ENCODE measurements around the gene ISCU. TPM values are rescaled to one million over a fixed set of nuclear protein-coding genes. Genes with fewer than 3 reads are reported as not detected.
"Not testable (repeated sequence)": the region's sequence is repeated elsewhere in the genome, so short reads cannot be mapped to it uniquely, and the experiment has no call there.

Gene ISCU
- total RNA-seq, 3 donors from 2014 or later, result 62.6 to 90.1 (median 78.7) TPM

DNA sequence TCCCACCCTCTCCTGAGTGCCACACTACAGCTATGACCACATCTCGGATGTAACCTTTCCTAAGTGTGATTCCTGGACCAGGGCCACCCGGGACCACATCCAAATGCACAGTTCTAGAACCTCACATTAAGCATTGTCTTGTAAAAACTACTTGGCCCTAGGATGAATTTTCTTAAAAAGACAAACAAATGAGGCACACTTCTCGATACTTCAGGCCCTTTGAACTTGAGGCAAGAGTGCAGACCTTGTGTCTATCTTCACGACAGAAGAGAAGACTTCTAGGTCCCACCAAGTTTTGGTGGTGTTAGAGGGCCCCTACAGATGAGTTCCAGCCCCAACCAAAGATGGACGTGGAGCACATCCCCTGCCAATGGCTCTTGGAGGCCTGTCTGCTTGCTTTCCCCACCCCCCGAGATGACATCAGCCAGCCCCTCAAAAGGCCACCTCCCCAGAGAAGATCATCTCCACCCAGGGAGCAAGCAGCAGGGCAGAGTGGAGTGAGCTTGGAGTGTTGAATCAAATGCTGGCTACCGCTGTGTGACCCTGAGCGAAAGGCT, 9.3 kb downstream of the ISCU start:
- ATAC-seq (no peak), DNase-seq (no peak)
- no peaks in the 10 kb centered on the region for H3K9me3 Mint-ChIP-seq

DNA sequence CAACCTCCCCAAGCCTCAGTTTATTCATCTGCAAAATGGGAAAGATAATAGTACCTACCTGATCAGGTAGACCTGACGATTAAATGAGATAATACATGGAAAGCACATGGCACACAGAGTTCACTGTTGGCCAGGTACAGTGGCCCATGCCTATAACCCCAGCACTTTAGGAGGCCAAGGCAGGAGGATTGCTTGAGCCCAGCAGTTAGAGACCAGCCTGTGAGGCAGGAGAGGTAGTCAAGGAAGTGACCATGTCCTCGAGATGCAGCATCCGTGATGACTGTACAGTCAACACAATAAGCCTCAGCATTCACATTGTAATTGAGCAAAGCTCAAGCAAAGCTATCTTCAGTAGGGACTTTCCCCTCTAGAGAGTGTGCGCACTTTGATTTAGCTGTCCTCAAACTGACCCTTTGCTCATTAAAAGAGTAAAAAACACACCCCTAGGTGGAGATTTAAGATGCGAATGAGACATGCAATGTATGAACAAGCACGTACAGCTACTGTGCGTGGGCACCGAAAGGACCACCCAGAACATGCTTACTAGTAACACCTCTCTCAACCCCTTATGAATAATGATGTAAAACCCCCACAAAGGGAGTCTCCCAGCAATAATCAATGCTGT, 9.9 kb downstream of the ISCU start:
- ATAC-seq (no peak), DNase-seq (no peak)
- no peak overlapping the region for H3K4me3 Mint-ChIP-seq
- H3K9me3 Mint-ChIP-seq, result no peaks in the 10 kb centered on the region
- H3K4me1 Mint-ChIP-seq (ENCODE audit: low read depth), result peaks cover 84% of the 10 kb centered on the region
- peaks cover 26% of the 10 kb centered on the region for H3K36me3 Mint-ChIP-seq (ENCODE audit: insufficient read depth)
- no peaks in the 10 kb centered on the region for H3K27me3 Mint-ChIP-seq (ENCODE audit: low read depth)

More for the DNA sequence above, 9.3 kb downstream of the ISCU start:
- no peaks in the 10 kb centered on the region for H3K27me3 Mint-ChIP-seq (ENCODE audit: low read depth)
- H3K4me3 Mint-ChIP-seq, result no peak overlapping the region
- H3K36me3 Mint-ChIP-seq (ENCODE audit: insufficient read depth), result peaks cover 31% of the 10 kb centered on the region
- peaks cover 86% of the 10 kb centered on the region for H3K4me1 Mint-ChIP-seq (ENCODE audit: low read depth)

DNA sequence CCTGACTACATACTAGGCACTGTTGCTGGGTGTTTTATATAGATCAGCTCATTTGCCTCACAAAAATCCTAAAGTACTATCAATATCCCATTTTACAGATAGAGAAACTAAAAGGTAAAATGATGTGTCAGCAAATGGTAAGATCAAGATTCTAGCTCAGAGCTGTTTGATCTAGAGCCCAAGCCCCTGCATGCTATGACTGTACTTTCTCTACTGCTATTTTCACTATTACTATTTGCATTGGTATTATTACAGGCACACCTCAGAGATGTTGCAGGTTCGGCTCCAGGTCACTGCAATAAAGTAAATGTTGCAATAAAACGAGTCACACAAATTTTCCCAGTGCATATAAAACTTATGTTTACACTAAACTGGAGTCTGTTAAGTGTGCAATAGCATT, 10.9 kb downstream of the ISCU start:
- Mint-ChIP-seq H3K9me3 (no peaks in the 10 kb centered on the region), H3K27me3 (ENCODE audit: low read depth) (no peaks in the 10 kb centered on the region), H3K4me1 (ENCODE audit: low read depth) (peaks cover 73% of the 10 kb centered on the region), H3K4me3 (no peak overlapping the region), H3K36me3 (ENCODE audit: insufficient read depth) (peaks cover 17% of the 10 kb centered on the region)
- DNase-seq, result no peak
- ATAC-seq, result peak; percentile 68 to 72

DNA sequence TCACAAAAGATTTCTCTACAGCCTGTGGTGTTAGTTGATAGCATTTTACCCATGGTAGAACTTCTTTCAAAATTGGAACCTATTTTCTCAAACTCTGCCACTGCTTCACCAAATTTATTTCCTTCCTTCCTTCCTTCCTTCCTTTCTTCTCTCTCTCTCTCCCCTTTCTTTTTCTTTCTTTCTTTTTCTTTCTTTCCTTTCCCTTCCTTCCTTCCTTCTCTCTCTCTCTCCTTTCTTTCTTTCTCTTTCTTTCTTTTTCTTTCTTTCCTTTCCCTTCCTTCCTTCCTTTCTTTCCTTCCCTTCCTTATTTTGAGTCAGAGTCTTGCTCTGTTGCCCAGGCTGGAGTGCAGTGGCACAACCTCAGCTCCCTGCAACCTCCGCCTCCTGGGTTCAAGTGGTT, 11.9 kb downstream of the ISCU start:
- ATAC-seq; H3K9me3 Mint-ChIP-seq; H3K4me3 Mint-ChIP-seq; H3K27me3 Mint-ChIP-seq (ENCODE audit: low read depth); H3K36me3 Mint-ChIP-seq (ENCODE audit: insufficient read depth); DNase-seq: not testable (repeated sequence)
- peaks cover 64% of the 10 kb centered on the region for H3K4me1 Mint-ChIP-seq (ENCODE audit: low read depth)

DNA sequence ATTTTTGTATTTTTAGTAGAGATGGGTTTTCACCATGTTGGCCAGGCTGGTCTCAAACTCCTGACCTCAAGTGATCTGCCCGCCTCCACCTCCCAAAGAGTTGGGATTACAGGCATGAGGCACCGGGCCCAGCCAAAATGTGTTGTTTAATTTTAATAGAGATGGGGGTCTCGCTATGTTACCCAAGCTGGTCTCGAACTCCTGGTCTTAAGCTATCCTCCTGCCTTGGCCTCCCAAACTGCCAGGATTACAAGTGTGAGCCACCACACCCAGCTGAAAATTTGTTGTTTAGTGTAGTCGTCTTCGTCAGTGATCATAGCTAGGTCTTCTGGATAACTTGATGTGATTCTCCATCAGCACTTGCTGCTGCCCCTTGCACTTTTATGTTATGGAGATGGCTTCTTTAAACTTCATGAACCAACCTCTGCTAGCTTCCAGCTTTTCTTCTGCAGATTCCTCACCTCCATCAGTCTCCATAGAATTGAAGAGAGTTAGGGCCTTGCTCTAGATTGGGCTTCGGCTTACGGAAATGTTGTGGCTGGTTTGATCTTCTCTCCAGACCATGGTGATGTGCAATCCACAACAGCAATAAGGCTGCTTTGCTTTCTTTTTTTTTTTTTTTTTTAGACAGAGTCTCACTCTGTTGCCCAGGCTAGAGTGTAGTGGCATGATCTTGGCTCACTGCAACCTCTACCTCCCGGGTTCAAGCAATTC, 13.0 kb downstream of the ISCU start:
- Mint-ChIP-seq H3K9me3 (peaks cover 5% of the 10 kb centered on the region), H3K36me3 (ENCODE audit: insufficient read depth) (peaks cover 3% of the 10 kb centered on the region), H3K27me3 (ENCODE audit: low read depth) (no peaks in the 10 kb centered on the region), H3K4me3 (no peak overlapping the region), H3K4me1 (ENCODE audit: low read depth) (peaks cover 54% of the 10 kb centered on the region)
- ATAC-seq (no peak), DNase-seq (no peak)

DNA sequence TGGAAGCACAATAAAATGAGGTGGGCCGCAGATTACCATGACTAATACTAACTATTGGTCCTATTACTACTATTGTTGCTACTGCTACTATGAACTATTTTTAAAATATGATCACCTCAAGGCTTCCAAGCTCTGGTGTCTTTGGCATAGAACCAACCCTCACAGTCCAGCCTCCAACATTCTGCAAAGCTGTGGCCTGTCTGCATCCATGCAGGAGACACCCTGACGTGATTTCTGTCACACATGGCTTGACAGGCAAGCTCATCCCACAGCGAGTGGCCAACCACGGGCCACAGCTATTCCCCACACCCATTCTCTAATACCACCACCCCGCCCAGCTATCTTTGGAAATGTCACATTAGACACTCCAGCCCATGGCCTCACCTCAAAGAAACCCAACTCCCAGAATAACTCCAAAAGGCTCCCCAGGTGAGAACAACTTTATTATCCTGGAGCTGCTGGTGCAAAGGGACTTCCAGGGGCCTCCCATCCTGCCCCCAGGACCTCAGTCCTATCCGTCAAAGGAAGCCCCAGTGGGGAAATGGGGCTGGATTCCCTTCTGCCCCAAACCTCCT, 14.4 kb downstream of the ISCU start:
- H3K9me3 Mint-ChIP-seq, result peaks cover 5% of the 10 kb centered on the region
- H3K4me1 Mint-ChIP-seq (ENCODE audit: low read depth), result peaks cover 43% of the 10 kb centered on the region
- ATAC-seq, result no peak
- no peaks in the 10 kb centered on the region for H3K27me3 Mint-ChIP-seq (ENCODE audit: low read depth)
- no peak overlapping the region for H3K4me3 Mint-ChIP-seq
- DNase-seq, result no peak
- H3K36me3 Mint-ChIP-seq (ENCODE audit: insufficient read depth), result no peaks in the 10 kb centered on the region

DNA sequence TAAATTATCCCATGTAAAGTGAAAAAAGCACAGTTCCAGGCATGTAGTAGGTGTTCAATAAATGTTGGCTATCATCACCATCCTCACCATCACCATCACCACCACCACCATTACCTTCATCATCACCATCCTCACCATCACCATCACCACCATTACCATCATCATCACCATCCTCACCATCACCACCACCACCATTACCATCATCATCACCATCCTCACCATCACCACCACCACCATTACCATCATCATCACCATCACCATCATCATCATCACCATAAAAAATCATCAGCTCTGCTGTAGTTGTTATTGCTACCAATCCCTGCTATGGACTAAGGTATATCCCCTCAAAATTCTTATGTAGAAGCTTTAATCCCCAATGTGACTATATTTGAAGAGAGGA, 15.1 kb downstream of the ISCU start:
- Mint-ChIP-seq H3K36me3 (ENCODE audit: insufficient read depth) (no peaks in the 10 kb centered on the region), H3K9me3 (peaks cover 5% of the 10 kb centered on the region), H3K27me3 (ENCODE audit: low read depth) (no peaks in the 10 kb centered on the region), H3K4me1 (ENCODE audit: low read depth) (peaks cover 36% of the 10 kb centered on the region), H3K4me3 (no peak overlapping the region)
- DNase-seq (no peak), ATAC-seq (no peak)

DNA sequence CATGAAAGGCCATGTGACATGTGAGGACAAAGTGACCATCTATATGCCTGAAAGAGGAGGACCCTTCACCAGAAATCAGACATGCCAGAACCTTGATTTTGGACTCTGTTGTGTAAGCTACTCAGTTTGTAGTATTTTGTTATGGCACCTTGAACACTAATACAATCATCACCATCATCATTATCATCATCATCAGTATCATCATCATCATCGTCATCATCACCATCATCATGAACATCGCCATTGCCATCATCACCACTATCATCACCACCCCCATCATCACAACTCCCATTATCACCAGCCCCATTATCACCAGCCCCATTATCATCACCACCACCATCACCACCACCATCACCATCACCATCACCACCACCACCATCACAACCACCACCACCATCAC, 15.9 kb downstream of the ISCU start:
- DNase-seq (no peak), ATAC-seq (no peak)
- Mint-ChIP-seq H3K4me1 (ENCODE audit: low read depth) (peaks cover 28% of the 10 kb centered on the region), H3K27me3 (ENCODE audit: low read depth) (no peaks in the 10 kb centered on the region), H3K4me3 (no peak overlapping the region), H3K36me3 (ENCODE audit: insufficient read depth) (no peaks in the 10 kb centered on the region), H3K9me3 (peaks cover 5% of the 10 kb centered on the region)

DNA sequence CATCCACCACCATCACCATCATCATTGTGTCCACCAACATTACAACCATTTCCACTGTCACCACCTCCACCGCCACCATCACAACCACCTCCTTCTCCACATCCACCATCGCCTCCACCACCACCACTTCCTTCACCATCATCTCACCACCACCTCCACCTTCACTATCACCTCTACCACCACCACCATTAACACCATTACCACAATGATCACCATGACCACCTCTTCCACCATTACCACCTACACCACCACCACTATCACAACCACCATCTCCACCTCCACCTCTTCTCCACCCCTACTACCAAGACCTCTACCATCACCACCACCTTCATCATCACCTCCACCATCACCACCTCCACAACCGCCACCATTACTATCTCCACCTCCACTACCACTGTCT, 16.4 kb downstream of the ISCU start:
- Mint-ChIP-seq H3K36me3 (ENCODE audit: insufficient read depth) (no peaks in the 10 kb centered on the region), H3K9me3 (peaks cover 5% of the 10 kb centered on the region), H3K27me3 (ENCODE audit: low read depth) (no peaks in the 10 kb centered on the region), H3K4me1 (ENCODE audit: low read depth) (peaks cover 24% of the 10 kb centered on the region), H3K4me3 (no peak overlapping the region)
- ATAC-seq (no peak), DNase-seq (no peak)

DNA sequence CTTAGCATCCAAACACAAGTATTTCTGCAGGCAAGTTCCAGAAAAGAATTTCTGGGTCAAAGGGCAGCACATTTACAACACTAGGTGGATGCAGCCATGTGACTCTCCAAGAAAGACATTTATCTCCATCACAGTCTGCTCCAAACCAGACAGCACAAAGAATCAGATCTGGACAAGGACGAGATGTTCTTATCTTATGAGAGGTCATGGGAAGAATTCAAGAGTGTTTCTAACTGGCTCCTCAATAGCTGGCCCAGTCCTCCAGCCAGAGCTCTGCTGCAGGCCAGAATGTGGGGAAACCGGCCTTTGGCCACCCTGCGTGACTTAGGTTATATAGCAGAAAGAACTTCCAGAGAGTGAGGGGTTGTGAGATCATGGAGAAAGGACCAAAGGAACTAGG, 18.1 kb downstream of the ISCU start:
- Mint-ChIP-seq H3K4me1 (ENCODE audit: low read depth) (peaks cover 10% of the 10 kb centered on the region), H3K9me3 (peaks cover 5% of the 10 kb centered on the region), H3K4me3 (no peak overlapping the region), H3K36me3 (ENCODE audit: insufficient read depth) (no peaks in the 10 kb centered on the region), H3K27me3 (ENCODE audit: low read depth) (peaks cover 4% of the 10 kb centered on the region)
- no peak for ATAC-seq
- DNase-seq, result no peak

DNA sequence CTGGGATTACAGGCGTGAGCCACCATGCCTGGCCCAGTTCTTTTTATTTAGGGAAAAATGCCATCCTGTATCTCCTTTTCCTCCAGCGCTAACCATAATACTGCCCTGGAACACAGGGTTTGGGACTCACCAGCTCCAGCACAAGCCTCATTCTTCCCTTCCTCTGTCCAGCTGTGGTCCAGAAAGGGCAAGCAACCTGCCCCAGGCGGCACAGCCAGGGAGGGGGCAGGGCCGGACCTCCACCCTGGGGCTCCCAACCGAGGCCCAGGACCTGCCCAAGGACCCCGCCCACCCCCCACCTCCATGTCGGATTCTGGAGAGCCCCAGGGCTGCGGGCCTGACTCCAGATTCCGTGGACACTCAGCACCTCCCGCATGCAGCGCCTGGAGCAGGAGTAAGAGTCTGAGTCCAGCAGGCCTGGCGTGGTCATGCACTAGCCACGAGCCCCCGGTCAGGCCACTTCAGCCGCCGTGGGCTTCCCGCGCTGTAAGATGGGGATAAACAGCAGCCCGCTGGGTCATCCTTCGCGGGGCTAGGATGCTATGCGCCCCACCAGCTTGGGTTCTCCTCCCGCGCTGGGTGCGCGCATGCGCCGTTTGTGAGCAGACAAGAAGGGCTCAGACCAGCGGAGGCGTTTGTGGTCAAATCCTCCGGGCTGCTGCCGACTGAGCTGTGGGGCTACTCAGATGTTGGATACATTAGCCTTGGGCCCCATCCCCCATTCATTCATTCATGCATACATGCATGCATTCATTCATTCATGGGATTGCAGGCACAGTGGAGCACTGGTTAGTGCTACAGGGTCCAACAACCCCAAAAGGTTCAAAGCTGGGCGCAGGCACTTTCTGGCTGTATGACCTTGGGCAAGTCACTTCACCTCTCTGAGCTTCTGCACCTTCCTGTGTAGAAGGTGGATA, 19.2 kb downstream of the ISCU start:
- DNase-seq, result no peak
- Mint-ChIP-seq H3K36me3 (ENCODE audit: insufficient read depth) (no peaks in the 10 kb centered on the region), H3K9me3 (peaks cover 5% of the 10 kb centered on the region), H3K4me3 (no peak overlapping the region), H3K4me1 (ENCODE audit: low read depth) (peaks cover 2% of the 10 kb centered on the region), H3K27me3 (ENCODE audit: low read depth) (peaks cover 4% of the 10 kb centered on the region)
- ATAC-seq, result no peak

DNA sequence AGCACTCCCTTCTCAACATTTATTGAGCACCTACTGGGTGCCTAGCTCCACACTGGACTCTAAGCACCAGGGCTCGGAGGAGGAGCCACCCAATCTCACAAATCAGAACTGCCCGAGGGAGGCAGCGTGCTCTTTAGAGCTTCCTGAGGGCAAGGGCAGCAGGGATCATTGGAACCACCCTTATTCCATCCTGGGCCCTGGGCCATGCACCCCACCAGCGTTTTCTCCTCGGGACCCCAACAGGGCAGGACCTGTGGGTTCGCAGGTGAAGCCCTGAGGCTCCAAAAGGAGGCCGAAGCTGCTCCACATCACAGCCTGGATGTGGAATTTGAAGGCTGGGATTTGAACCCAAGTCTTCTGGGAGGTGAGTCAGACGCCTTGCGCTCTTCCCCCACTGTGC, 20.1 kb downstream of the ISCU start:
- DNase-seq, result no peak
- peaks cover 4% of the 10 kb centered on the region for H3K27me3 Mint-ChIP-seq (ENCODE audit: low read depth)
- H3K36me3 Mint-ChIP-seq (ENCODE audit: insufficient read depth), result no peaks in the 10 kb centered on the region
- H3K4me1 Mint-ChIP-seq (ENCODE audit: low read depth), result no peaks in the 10 kb centered on the region
- no peak overlapping the region for H3K4me3 Mint-ChIP-seq
- no peak for ATAC-seq
- H3K9me3 Mint-ChIP-seq, result peaks cover 5% of the 10 kb centered on the region

DNA sequence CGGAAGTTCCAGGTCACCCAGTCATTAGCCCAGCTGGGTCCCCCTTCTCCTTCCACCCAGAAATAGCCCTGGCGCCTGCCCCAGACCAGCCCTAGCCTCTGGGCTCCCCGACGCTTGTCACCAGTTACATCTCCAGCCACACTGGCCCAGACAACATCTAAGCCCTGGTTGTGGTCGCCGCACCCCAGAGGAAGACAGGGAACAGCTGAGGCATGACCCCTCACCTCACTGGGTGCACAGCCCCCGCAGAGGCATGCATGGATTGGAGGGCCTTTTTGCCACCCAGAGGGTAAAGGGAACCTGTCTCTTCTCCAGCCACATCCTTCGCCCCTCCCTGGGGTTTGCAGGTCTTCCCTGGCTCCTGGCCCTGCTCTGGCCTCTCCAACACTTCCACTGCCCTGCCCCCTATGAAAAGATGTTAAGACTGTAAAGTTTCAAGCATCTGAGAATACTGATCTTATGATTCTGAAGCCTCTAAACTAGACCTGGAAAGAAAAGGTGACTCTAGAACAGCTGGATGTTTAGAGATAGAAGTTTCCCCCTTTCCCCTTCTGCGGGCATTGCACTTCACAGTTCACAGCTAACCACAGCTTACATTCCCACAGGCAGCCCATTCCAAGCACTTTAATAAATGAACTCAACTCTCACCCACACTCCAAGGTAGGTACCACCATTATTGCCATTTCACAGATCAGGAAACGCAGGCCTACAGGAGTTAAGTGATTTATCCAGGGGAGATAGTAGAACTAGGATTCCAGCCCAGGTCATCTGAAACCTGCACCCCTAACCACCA, 20.8 kb downstream of the ISCU start:
- Mint-ChIP-seq H3K36me3 (ENCODE audit: insufficient read depth) (no peaks in the 10 kb centered on the region), H3K9me3 (peaks cover 5% of the 10 kb centered on the region), H3K4me3 (no peak overlapping the region), H3K27me3 (ENCODE audit: low read depth) (peaks cover 4% of the 10 kb centered on the region), H3K4me1 (ENCODE audit: low read depth) (no peaks in the 10 kb centered on the region)
- ATAC-seq (no peak), DNase-seq (no peak)

All from activated T-cell treated with anti-CD3 and anti-CD28 coated beads, Interleukin-2, amount 50 U/mL, for 4 hours (primary cell).